Neural progenitor cell (in vitro differentiated cells): ENCODE data around the gene UPB1.

Experiments used
- EZH2 ChIP-seq: fragments of 200-600 bp; sonication (generic); IDR thresholded peaks from 2 replicates; pipeline ENCODE4 v1.6.1; 2017; ENCODE audit warnings: antibody characterized with exemption, mild to moderate bottlenecking, moderate library complexity
- EZH2phosphoT487 ChIP-seq: fragments of 200-600 bp; sonication (generic); IDR thresholded peaks from 2 replicates; pipeline ENCODE4 v1.6.1; 2017; ENCODE audit warnings: antibody characterized with exemption
- TF ChIP-seq, protein P1 (sequence below): fragments of 200-600 bp; sonication (generic); IDR thresholded peaks from 2 replicates; pipeline ENCODE4 v1.5.1; 2017; ENCODE audit warnings: antibody characterized with exemption, mild to moderate bottlenecking

GRCh38 chr22:24489011-24489410, 6.1 kb upstream of the UPB1 start:
- TF ChIP-seq, protein P1, sequence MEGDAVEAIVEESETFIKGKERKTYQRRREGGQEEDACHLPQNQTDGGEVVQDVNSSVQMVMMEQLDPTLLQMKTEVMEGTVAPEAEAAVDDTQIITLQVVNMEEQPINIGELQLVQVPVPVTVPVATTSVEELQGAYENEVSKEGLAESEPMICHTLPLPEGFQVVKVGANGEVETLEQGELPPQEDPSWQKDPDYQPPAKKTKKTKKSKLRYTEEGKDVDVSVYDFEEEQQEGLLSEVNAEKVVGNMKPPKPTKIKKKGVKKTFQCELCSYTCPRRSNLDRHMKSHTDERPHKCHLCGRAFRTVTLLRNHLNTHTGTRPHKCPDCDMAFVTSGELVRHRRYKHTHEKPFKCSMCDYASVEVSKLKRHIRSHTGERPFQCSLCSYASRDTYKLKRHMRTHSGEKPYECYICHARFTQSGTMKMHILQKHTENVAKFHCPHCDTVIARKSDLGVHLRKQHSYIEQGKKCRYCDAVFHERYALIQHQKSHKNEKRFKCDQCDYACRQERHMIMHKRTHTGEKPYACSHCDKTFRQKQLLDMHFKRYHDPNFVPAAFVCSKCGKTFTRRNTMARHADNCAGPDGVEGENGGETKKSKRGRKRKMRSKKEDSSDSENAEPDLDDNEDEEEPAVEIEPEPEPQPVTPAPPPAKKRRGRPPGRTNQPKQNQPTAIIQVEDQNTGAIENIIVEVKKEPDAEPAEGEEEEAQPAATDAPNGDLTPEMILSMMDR: no peak
- TF ChIP-seq EZH2: no peak
- no peak for TF ChIP-seq EZH2phosphoT487
